Peyer's patch (tissue), 4 donors: ENCODE results near the gene OR10X1.

Experiments used
- CTCF ChIP-seq, 6 experiments: fragments of 450-650 bp in 4 of 6; fragments of 200-600 bp in 2 of 6; sonication (generic) in 1 of 6; IDR thresholded peaks; one replicate each; pipeline ENCODE4 v1.5.1; 2017 to 2019; ENCODE audit warnings: antibody characterized with exemption in 6 of 6, mild to moderate bottlenecking in 3 of 6, moderate library complexity in 1 of 6
- POLR2A ChIP-seq, 2 donors: fragments of 450-650 bp; IDR thresholded peaks; one replicate each; pipeline ENCODE4 v1.5.1; 2017; ENCODE audit warnings: antibody characterized with exemption in 2 of 2, mild to moderate bottlenecking in 2 of 2, moderate library complexity in 2 of 2

- no peak for TF ChIP-seq CTCF (IDR thresholded peaks at IDR 0.05)
- TF ChIP-seq POLR2A (IDR thresholded peaks at IDR 0.05), result no peak
Observed at GRCh38 chr1:158604968-158605367, 25.3 kb upstream of the OR10X1 start, which contains the start of gene OR10Z1.
